Panc1 (cell line): ENCODE measurements around the gene RAP2C.

Experiments
- POLR2AphosphoS5 ChIP-seq: IDR thresholded peaks from 2 replicates; pipeline ENCODE4 v1.6.1; 2012; ENCODE audit warnings: mild to moderate bottlenecking, low read depth, low read length, moderate library complexity
- TCF7L2 ChIP-seq: IDR thresholded peaks from 2 replicates; pipeline ENCODE4 v1.6.1; 2011; ENCODE audit warnings: mild to moderate bottlenecking, low read depth, low read length, inconsistent platforms
- TF ChIP-seq, protein P1 (sequence below): fragments of 450-650 bp; IDR thresholded peaks from 2 replicates; pipeline ENCODE4 v1.5.1; 2017; ENCODE audit warnings: mild to moderate bottlenecking
- TF ChIP-seq, protein P2 (sequence below), 2 experiments: IDR thresholded peaks; 2 replicates each; pipeline ENCODE4 v1.6.1; 2011 to 2012; ENCODE audit warnings: low read depth in 2 of 2, control low read depth in 1 of 2, low read length in 1 of 2, mild to moderate bottlenecking in 1 of 2, moderate library complexity in 1 of 2; ENCODE audit not compliant: insufficient read depth in 1 of 2

DNA sequence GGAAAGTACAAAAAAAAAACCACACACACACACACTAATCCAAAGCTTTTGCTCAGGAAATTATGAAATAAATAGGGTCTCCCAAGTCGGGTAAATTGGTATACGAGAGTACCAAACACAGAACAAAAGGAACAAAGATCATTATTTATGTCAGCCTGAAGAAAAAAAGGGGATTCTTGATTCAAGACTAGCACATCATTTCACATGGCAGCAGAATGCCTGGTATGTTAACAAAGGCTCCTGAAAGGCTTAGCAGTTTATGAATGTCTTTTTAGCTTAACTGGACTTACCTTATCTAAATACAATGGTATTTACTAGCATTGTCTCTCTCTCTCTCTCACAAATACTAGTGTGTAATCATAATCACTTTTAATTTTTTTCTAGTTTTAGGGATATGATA is 11.3 kb downstream of the RAP2C start:
- TF ChIP-seq, protein P1, sequence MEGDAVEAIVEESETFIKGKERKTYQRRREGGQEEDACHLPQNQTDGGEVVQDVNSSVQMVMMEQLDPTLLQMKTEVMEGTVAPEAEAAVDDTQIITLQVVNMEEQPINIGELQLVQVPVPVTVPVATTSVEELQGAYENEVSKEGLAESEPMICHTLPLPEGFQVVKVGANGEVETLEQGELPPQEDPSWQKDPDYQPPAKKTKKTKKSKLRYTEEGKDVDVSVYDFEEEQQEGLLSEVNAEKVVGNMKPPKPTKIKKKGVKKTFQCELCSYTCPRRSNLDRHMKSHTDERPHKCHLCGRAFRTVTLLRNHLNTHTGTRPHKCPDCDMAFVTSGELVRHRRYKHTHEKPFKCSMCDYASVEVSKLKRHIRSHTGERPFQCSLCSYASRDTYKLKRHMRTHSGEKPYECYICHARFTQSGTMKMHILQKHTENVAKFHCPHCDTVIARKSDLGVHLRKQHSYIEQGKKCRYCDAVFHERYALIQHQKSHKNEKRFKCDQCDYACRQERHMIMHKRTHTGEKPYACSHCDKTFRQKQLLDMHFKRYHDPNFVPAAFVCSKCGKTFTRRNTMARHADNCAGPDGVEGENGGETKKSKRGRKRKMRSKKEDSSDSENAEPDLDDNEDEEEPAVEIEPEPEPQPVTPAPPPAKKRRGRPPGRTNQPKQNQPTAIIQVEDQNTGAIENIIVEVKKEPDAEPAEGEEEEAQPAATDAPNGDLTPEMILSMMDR = no peak
- TF ChIP-seq TCF7L2 (no peak), POLR2AphosphoS5 (no peak)
- TF ChIP-seq, protein P2, sequence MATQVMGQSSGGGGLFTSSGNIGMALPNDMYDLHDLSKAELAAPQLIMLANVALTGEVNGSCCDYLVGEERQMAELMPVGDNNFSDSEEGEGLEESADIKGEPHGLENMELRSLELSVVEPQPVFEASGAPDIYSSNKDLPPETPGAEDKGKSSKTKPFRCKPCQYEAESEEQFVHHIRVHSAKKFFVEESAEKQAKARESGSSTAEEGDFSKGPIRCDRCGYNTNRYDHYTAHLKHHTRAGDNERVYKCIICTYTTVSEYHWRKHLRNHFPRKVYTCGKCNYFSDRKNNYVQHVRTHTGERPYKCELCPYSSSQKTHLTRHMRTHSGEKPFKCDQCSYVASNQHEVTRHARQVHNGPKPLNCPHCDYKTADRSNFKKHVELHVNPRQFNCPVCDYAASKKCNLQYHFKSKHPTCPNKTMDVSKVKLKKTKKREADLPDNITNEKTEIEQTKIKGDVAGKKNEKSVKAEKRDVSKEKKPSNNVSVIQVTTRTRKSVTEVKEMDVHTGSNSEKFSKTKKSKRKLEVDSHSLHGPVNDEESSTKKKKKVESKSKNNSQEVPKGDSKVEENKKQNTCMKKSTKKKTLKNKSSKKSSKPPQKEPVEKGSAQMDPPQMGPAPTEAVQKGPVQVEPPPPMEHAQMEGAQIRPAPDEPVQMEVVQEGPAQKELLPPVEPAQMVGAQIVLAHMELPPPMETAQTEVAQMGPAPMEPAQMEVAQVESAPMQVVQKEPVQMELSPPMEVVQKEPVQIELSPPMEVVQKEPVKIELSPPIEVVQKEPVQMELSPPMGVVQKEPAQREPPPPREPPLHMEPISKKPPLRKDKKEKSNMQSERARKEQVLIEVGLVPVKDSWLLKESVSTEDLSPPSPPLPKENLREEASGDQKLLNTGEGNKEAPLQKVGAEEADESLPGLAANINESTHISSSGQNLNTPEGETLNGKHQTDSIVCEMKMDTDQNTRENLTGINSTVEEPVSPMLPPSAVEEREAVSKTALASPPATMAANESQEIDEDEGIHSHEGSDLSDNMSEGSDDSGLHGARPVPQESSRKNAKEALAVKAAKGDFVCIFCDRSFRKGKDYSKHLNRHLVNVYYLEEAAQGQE (IDR thresholded peaks at IDR 0.05; ENCODE audit: insufficient read depth in 1 of 2, low read depth in 2 of 2, low read length in 1 of 2) = no peak
